Measurements from ENCODE around the gene SDHC.

SDHC gene

GRCh38 chr1:161324020-161324419, 9.8 kb downstream of the SDHC start:
- Histone ChIP-seq H4K20me1 (ENCODE audit: insufficient read depth) (no peaks in the 10 kb centered on the region), H3K4me2 (no peak overlapping the region), H3K79me2 (ENCODE audit: insufficient read depth, low read depth) (no peaks in the 10 kb centered on the region), H3K27ac (no peak overlapping the region), H3K36me3 (ENCODE audit: insufficient read depth) (no peaks in the 10 kb centered on the region), H3K4me1 (ENCODE audit: low read depth, poor library complexity, severe bottlenecking) (no peaks in the 10 kb centered on the region), H3K9ac (no peak overlapping the region), H3K27me3 (ENCODE audit: insufficient read depth, low read depth) (no peaks in the 10 kb centered on the region), H2AFZ (ENCODE audit: low read depth) (no peak overlapping the region), H3K4me3 (IDR thresholded peaks at IDR 0.05; ENCODE audit: insufficient read depth, low read depth, low read length) (no peak overlapping the region)
- TF ChIP-seq, protein P1, sequence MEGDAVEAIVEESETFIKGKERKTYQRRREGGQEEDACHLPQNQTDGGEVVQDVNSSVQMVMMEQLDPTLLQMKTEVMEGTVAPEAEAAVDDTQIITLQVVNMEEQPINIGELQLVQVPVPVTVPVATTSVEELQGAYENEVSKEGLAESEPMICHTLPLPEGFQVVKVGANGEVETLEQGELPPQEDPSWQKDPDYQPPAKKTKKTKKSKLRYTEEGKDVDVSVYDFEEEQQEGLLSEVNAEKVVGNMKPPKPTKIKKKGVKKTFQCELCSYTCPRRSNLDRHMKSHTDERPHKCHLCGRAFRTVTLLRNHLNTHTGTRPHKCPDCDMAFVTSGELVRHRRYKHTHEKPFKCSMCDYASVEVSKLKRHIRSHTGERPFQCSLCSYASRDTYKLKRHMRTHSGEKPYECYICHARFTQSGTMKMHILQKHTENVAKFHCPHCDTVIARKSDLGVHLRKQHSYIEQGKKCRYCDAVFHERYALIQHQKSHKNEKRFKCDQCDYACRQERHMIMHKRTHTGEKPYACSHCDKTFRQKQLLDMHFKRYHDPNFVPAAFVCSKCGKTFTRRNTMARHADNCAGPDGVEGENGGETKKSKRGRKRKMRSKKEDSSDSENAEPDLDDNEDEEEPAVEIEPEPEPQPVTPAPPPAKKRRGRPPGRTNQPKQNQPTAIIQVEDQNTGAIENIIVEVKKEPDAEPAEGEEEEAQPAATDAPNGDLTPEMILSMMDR (conservative IDR thresholded peaks at IDR 0.05; ENCODE audit: low read depth, low read length) = no peak

DNA sequence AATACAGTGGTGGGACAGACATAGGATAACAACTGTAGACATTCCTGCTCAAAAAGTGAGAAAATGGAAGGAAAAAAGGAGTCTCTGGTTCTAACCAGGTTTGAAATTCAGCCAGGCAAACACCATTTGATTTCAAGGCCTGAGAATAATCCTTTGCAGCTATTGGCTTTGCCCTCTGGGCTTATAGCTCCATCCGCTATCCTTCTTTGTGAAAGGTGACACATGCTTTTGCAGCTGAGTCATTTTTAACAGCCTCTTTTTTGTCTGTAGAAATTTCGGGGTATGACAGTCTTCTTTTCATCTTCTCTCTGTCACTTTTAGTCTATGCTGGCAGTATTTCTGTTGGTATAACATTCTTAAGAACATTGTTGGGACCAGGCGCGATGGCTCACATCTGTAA, 16.2 kb downstream of the SDHC start:
- no peaks in the 10 kb centered on the region for H4K20me1 ChIP-seq (ENCODE audit: insufficient read depth)
- H3K36me3 ChIP-seq (ENCODE audit: insufficient read depth) = no peaks in the 10 kb centered on the region
- H3K27me3 ChIP-seq (ENCODE audit: insufficient read depth, low read depth) = no peaks in the 10 kb centered on the region
- H2AFZ ChIP-seq (ENCODE audit: low read depth) = no peak overlapping the region
- H3K4me2 ChIP-seq = no peak overlapping the region
- H3K4me1 ChIP-seq (ENCODE audit: low read depth, poor library complexity, severe bottlenecking) = no peaks in the 10 kb centered on the region
- H3K9ac ChIP-seq = no peak overlapping the region
- TF ChIP-seq, protein P1 (conservative IDR thresholded peaks at IDR 0.05; ENCODE audit: low read depth, low read length) = no peak
- no peak overlapping the region for H3K4me3 ChIP-seq (IDR thresholded peaks at IDR 0.05; ENCODE audit: insufficient read depth, low read depth, low read length)
- no peak overlapping the region for H3K27ac ChIP-seq
- no peaks in the 10 kb centered on the region for H3K79me2 ChIP-seq (ENCODE audit: insufficient read depth, low read depth)

- Histone ChIP-seq H3K27ac (no peak overlapping the region), H3K4me3 (IDR thresholded peaks at IDR 0.05; ENCODE audit: insufficient read depth, low read depth, low read length) (no peak overlapping the region), H3K79me2 (ENCODE audit: insufficient read depth, low read depth) (no peaks in the 10 kb centered on the region), H4K20me1 (ENCODE audit: insufficient read depth) (no peaks in the 10 kb centered on the region), H3K36me3 (ENCODE audit: insufficient read depth) (no peaks in the 10 kb centered on the region), H3K4me1 (ENCODE audit: low read depth, poor library complexity, severe bottlenecking) (no peaks in the 10 kb centered on the region), H2AFZ (ENCODE audit: low read depth) (no peak overlapping the region), H3K9ac (no peak overlapping the region), H3K4me2 (no peak overlapping the region), H3K27me3 (ENCODE audit: insufficient read depth, low read depth) (no peaks in the 10 kb centered on the region)
- TF ChIP-seq, protein P1 (conservative IDR thresholded peaks at IDR 0.05; ENCODE audit: low read depth, low read length) = no peak
These were observed 19.0 kb downstream of the SDHC start for GRCh38 chr1:161333166-161333565.

GRCh38 chr1:161335796-161336195, 21.6 kb downstream of the SDHC start:
- Histone ChIP-seq H3K4me1 (ENCODE audit: low read depth, poor library complexity, severe bottlenecking) (no peaks in the 10 kb centered on the region), H4K20me1 (ENCODE audit: insufficient read depth) (no peaks in the 10 kb centered on the region), H3K4me2 (no peak overlapping the region), H3K79me2 (ENCODE audit: insufficient read depth, low read depth) (no peaks in the 10 kb centered on the region), H3K27ac (no peak overlapping the region), H3K27me3 (ENCODE audit: insufficient read depth, low read depth) (no peaks in the 10 kb centered on the region), H2AFZ (ENCODE audit: low read depth) (no peak overlapping the region), H3K36me3 (ENCODE audit: insufficient read depth) (no peaks in the 10 kb centered on the region), H3K9ac (no peak overlapping the region), H3K4me3 (IDR thresholded peaks at IDR 0.05; ENCODE audit: insufficient read depth, low read depth, low read length) (no peak overlapping the region)
- TF ChIP-seq, protein P1 (conservative IDR thresholded peaks at IDR 0.05; ENCODE audit: low read depth, low read length) = no peak

All from KMS-11 (cell line).